ENCODE data around the gene CLCN4.

CLCN4 gene

DNA sequence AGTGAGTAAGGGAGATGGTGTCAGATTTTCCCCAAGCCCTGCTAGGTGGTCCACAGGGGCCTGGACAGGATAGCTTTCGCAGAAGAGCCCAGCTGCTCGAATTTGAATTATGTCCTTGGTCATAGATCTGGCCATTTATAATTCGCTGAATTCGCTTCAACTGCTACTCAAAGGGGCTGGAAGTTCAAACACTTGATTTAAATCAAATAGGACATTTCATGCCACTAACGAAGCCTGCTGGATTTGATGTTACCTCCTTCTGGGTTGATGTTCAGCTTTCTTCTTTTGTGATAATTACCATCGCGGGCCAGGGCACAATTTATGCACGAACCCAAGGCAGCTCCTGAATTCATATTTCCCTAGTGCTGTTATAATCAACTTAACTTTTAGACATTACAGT, 67.0 kb downstream of the CLCN4 start:
- POLR2A ChIA-PET, result interaction anchor here (0.6 to 0.7 kb wide), 2 partner anchors 340 to 411 kb away, joined by 3 to 4 read pairs; no protein-coding TSS in a partner anchor
- CTCF ChIA-PET, result interaction anchor here (0.7 kb wide), 1 partner anchor 48 kb away, joined by 3 read pairs; no protein-coding TSS in a partner anchor
- H3K4me1 ChIP-seq (ENCODE audit: control insufficient read depth, insufficient read depth, low read length), result no peaks in the 10 kb centered on the region
- no peak for TF ChIP-seq ZNF548 (tag by site-specific recombination; IDR thresholded peaks at IDR 0.05)
- TF ChIP-seq, protein P1, sequence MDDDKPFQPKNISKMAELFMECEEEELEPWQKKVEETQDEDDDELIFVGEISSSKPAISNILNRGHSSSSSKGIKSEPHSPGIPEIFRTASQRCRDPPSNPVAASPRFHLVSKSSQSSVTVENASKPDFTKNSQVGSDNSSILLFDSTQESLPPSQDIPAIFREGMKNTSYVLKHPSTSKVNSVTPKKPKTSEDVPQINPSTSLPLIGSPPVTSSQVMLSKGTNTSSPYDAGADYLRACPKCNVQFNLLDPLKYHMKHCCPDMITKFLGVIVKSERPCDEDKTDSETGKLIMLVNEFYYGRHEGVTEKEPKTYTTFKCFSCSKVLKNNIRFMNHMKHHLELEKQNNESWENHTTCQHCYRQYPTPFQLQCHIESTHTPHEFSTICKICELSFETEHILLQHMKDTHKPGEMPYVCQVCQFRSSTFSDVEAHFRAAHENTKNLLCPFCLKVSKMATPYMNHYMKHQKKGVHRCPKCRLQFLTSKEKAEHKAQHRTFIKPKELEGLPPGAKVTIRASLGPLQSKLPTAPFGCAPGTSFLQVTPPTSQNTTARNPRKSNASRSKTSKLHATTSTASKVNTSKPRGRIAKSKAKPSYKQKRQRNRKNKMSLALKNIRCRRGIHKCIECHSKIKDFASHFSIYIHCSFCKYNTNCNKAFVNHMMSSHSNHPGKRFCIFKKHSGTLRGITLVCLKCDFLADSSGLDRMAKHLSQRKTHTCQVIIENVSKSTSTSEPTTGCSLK (tag by site-specific recombination; IDR thresholded peaks at IDR 0.05), result no peak
- no peak for TF ChIP-seq ZNF473 (tag by site-specific recombination; IDR thresholded peaks at IDR 0.05)
- TF ChIP-seq, protein P2, sequence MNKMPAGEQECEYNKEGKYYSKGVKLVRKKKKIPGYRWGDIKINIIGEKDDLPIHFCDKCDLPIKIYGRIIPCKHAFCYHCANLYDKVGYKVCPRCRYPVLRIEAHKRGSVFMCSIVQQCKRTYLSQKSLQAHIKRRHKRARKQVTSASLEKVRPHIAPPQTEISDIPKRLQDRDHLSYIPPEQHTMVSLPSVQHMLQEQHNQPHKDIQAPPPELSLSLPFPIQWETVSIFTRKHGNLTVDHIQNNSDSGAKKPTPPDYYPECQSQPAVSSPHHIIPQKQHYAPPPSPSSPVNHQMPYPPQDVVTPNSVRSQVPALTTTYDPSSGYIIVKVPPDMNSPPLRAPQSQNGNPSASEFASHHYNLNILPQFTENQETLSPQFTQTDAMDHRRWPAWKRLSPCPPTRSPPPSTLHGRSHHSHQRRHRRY (tag by site-specific recombination; IDR thresholded peaks at IDR 0.05), result no peak
- no peak for TF ChIP-seq ZNF112 (tag by site-specific recombination; IDR thresholded peaks at IDR 0.05)
- TF ChIP-seq, protein P3, sequence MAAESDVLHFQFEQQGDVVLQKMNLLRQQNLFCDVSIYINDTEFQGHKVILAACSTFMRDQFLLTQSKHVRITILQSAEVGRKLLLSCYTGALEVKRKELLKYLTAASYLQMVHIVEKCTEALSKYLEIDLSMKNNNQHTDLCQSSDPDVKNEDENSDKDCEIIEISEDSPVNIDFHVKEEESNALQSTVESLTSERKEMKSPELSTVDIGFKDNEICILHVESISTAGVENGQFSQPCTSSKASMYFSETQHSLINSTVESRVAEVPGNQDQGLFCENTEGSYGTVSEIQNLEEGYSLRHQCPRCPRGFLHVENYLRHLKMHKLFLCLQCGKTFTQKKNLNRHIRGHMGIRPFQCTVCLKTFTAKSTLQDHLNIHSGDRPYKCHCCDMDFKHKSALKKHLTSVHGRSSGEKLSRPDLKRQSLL (tag by site-specific recombination; IDR thresholded peaks at IDR 0.05), result no peak
- no peak for TF ChIP-seq ZFP69B (tag by site-specific recombination; IDR thresholded peaks at IDR 0.05)
- no peak for TF ChIP-seq ZNF302 (tag by site-specific recombination; IDR thresholded peaks at IDR 0.05; ENCODE audit: low read depth)
- TF ChIP-seq ZNF658 (tag by site-specific recombination; IDR thresholded peaks at IDR 0.05), result no peak
- no peak for TF ChIP-seq ZNF510 (tag by site-specific recombination; IDR thresholded peaks at IDR 0.05; ENCODE audit: insufficient replicate concordance)
- TF ChIP-seq OSR2 (tag by site-specific recombination; IDR thresholded peaks at IDR 0.05), result no peak
- no peak for TF ChIP-seq PRDM1 (tag by site-specific recombination; IDR thresholded peaks at IDR 0.05)
- TF ChIP-seq TCF7L2 (IDR thresholded peaks at IDR 0.05; ENCODE audit: borderline replicate concordance, low read depth, low read length), result no peak
- no peak for TF ChIP-seq REPIN1 (tag by site-specific recombination; IDR thresholded peaks at IDR 0.05; ENCODE audit: low read depth)
- TF ChIP-seq ZNF677 (tag by site-specific recombination; IDR thresholded peaks at IDR 0.05), result no peak
- peaks cover 0 to 24% of the 10 kb centered on the region in 2 experiments; a peak in 1 of 3 replicates for H3K36me3 ChIP-seq (ENCODE audit: control insufficient read depth in 2 of 2, insufficient read depth in 1 of 2, low read length in 2 of 2)
- H3K9me3 ChIP-seq (ENCODE audit: control insufficient read depth, insufficient read depth, low read depth, low read length), result no peaks in the 10 kb centered on the region
- H3K27ac ChIP-seq (ENCODE audit: extremely low read depth, low read depth, low read length), result no peak overlapping the region
- H3K4me3 ChIP-seq (ENCODE audit: low read depth, low read length), result no peak overlapping the region

DNA sequence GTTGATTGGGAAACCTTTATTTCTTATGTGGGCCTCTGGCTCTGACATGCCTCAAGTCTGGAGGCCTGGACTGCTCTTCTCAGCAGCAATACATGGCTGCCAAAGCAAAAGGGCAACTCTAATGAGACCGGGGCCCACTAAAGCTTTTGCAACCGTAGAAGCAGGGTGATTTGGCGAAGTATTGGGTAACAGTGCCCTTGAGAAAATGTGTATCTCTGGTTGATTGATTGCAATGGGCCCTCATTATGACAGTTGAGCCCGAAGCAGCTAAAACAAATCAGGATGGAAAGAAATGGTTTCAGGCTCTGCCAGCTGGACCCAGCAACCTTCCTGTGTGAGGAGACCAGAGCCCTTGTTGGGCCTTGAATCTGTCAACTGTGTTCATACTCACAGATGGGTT, 73.4 kb downstream of the CLCN4 start:
- H3K36me3 ChIP-seq (ENCODE audit: control insufficient read depth in 2 of 2, insufficient read depth in 1 of 2, low read length in 2 of 2), result peaks cover 0 to 14% of the 10 kb centered on the region in 2 experiments; a peak in 1 of 3 replicates
- no peaks in the 10 kb centered on the region for H3K4me1 ChIP-seq (ENCODE audit: control insufficient read depth, insufficient read depth, low read length)
- no peak overlapping the region for H3K27ac ChIP-seq (ENCODE audit: extremely low read depth, low read depth, low read length)
- POLR2A ChIA-PET, result no interaction called here
- no peak overlapping the region for H3K4me3 ChIP-seq (ENCODE audit: low read depth, low read length)
- no peaks in the 10 kb centered on the region for H3K9me3 ChIP-seq (ENCODE audit: control insufficient read depth, insufficient read depth, low read depth, low read length)
- CTCF ChIA-PET, result no interaction called here
- TF ChIP-seq, protein P4, sequence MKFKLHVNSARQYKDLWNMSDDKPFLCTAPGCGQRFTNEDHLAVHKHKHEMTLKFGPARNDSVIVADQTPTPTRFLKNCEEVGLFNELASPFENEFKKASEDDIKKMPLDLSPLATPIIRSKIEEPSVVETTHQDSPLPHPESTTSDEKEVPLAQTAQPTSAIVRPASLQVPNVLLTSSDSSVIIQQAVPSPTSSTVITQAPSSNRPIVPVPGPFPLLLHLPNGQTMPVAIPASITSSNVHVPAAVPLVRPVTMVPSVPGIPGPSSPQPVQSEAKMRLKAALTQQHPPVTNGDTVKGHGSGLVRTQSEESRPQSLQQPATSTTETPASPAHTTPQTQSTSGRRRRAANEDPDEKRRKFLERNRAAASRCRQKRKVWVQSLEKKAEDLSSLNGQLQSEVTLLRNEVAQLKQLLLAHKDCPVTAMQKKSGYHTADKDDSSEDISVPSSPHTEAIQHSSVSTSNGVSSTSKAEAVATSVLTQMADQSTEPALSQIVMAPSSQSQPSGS (tag by site-specific recombination; IDR thresholded peaks at IDR 0.05; ENCODE audit: low read depth), result no peak
- TF ChIP-seq ZNF433 (tag by site-specific recombination; IDR thresholded peaks at IDR 0.05; ENCODE audit: low read depth) (no peak), SCRT1 (tag by site-specific recombination; IDR thresholded peaks at IDR 0.05; ENCODE audit: borderline replicate concordance) (no peak), ZFHX2 (tag by site-specific recombination; conservative IDR thresholded peaks at IDR 0.05) (no peak), ZNF664 (tag by site-specific recombination; IDR thresholded peaks at IDR 0.05) (no peak), ZNF777 (tag by site-specific recombination; IDR thresholded peaks at IDR 0.05; ENCODE audit: borderline replicate concordance) (no peak), ZNF221 (tag by site-specific recombination; IDR thresholded peaks at IDR 0.05; ENCODE audit: borderline replicate concordance) (no peak)
- TF ChIP-seq, protein P5, sequence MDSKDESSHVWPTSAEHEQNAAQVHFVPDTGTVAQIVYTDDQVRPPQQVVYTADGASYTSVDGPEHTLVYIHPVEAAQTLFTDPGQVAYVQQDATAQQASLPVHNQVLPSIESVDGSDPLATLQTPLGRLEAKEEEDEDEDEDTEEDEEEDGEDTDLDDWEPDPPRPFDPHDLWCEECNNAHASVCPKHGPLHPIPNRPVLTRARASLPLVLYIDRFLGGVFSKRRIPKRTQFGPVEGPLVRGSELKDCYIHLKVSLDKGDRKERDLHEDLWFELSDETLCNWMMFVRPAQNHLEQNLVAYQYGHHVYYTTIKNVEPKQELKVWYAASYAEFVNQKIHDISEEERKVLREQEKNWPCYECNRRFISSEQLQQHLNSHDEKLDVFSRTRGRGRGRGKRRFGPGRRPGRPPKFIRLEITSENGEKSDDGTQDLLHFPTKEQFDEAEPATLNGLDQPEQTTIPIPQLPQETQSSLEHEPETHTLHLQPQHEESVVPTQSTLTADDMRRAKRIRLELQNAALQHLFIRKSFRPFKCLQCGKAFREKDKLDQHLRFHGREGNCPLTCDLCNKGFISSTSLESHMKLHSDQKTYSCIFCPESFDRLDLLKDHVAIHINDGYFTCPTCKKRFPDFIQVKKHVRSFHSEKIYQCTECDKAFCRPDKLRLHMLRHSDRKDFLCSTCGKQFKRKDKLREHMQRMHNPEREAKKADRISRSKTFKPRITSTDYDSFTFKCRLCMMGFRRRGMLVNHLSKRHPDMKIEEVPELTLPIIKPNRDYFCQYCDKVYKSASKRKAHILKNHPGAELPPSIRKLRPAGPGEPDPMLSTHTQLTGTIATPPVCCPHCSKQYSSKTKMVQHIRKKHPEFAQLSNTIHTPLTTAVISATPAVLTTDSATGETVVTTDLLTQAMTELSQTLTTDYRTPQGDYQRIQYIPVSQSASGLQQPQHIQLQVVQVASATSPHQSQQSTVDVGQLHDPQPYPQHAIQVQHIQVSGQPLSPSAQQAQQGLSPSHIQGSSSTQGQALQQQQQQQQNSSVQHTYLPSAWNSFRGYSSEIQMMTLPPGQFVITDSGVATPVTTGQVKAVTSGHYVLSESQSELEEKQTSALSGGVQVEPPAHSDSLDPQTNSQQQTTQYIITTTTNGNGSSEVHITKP (tag by site-specific recombination; IDR thresholded peaks at IDR 0.05), result no peak
- TF ChIP-seq, protein P6, sequence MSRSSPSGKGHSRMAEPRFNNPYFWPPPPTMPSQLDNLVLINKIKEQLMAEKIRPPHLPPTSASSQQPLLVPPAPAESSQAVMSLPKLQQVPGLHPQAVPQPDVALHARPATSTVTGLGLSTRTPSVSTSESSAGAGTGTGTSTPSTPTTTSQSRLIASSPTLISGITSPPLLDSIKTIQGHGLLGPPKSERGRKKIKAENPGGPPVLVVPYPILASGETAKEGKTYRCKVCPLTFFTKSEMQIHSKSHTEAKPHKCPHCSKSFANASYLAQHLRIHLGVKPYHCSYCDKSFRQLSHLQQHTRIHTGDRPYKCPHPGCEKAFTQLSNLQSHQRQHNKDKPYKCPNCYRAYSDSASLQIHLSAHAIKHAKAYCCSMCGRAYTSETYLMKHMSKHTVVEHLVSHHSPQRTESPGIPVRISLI (tag by site-specific recombination; IDR thresholded peaks at IDR 0.05), result no peak

Data from HEK293 (cell line).